ENCODE measurements around the gene A4GALT. TPM values are rescaled to one million over a fixed set of nuclear protein-coding genes. Genes with fewer than 3 reads are reported as not detected.

The A4GALT gene
- total and polyA plus RNA-seq, 2 of the 13 experiments (the other 11 are each of a cell fraction or from before 2014, with no cell fraction given): 0.09 to 1.1 TPM

DNA sequence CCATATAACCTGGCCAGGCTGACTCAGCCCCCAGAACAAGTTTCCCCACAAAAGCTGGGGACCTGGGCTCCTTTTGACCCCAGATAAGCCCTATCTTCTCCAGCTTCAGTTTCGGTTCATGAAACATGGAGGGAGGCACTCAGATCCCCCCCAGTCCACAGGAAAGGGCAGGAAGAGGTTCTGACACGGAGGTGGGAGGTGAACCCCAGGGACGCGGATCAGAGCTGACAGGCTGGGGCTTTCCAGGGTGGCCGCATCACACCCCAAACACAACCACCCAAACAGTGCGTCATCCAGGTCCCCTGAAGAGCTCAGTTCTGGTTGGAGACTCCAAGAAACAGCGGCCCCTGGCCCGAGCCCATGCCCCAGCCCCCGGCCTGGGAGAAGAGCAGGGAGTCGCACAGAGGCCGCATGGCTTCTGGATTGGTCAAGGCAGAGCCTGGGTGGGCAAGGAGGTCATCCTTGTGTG, 44.3 kb upstream of the A4GALT start:
- Histone ChIP-seq H3K27ac (ENCODE audit: extremely low read length, insufficient read depth, low read length) (no peak overlapping the region), H3K9me3 (ENCODE audit: low read length) (no peaks in the 10 kb centered on the region), H4K20me1 (ENCODE audit: insufficient read depth, low read length) (no peaks in the 10 kb centered on the region), H3K4me1 (ENCODE audit: insufficient read depth, low read length) (peaks cover 44% of the 10 kb centered on the region), H3K4me2 (ENCODE audit: low read depth, low read length) (peak overlapping the region; percentile 64), H2AFZ (ENCODE audit: low read length) (peak overlapping the region; percentile 25), H3K4me3 (replicated peaks in 1 of 3; ENCODE audit: insufficient read depth in 1 of 3, low read depth in 2 of 3, low read length in 3 of 3) (peak overlapping the region; percentile 13 to 63 (median 21); a peak in 5 of 6 replicates), H3K79me2 (ENCODE audit: insufficient read depth, low read length) (no peaks in the 10 kb centered on the region), H3K27me3 (ENCODE audit: control insufficient read depth in 1 of 2, insufficient read depth in 2 of 2, low read length in 2 of 2) (peaks cover 2 to 16% of the 10 kb centered on the region in 2 experiments; a peak in 3 of 5 replicates), H3K9ac (ENCODE audit: insufficient read depth, low read depth, low read length) (peak overlapping the region; percentile 39; the same call in 1 of the 2 replicates), H3K36me3 (replicated peaks in 1 of 2; ENCODE audit: control insufficient read depth in 1 of 2, insufficient read depth in 2 of 2, low read length in 2 of 2) (no peaks in the 10 kb centered on the region)
- in situ Hi-C loops (cut with HindIII; ENCODE audit: extremely low pct_ligation_motif_present, low pct_unique_long_range_greater_than_20kb): no loop called here
- intact Hi-C loops (cut with micrococcal nuclease; ENCODE audit: unreplicated experiment): no loop called here
- ATAC-seq: no peak; the same call in none of the 3 replicates
- no peak for FAIRE-seq
- BruUV-seq (replicated peaks): no TSS peak
- WGBS (ENCODE audit: low lambda C conversion rate): 14% methylated on average over 7 of the region's 11 CpGs
- POLR2A ChIA-PET: interaction anchor here (0.9 kb wide), 1 partner anchor 150 kb away, joined by 4 read pairs; the partner anchor contains the start of gene POLDIP3
- no peak for DNase-seq (ENCODE audit: low spot score)
- CTCF ChIA-PET (ENCODE audit: low intra/inter-chr PET ratio, low total read pairs): no interaction called here
- TF ChIP-seq HIVEP1 (CRISPR knock-in tag; IDR thresholded peaks at IDR 0.05) (no peak), MIER2 (CRISPR knock-in tag; IDR thresholded peaks at IDR 0.05) (no peak), ZNF883 (CRISPR knock-in tag; IDR thresholded peaks at IDR 0.05; ENCODE audit: not compliant biosample characterization) (peak; percentile 46), SRF (IDR thresholded peaks at IDR 0.05; ENCODE audit: low read depth, low read length) (no peak), ZNF274 (CRISPR knock-in tag; IDR thresholded peaks at IDR 0.05) (0 out of 2 replicates have a peak, but pooled peaks have one; percentile 36), ERF (CRISPR knock-in tag; IDR thresholded peaks at IDR 0.05) (no peak), NKX3-1 (CRISPR knock-in tag; IDR thresholded peaks at IDR 0.05) (no peak), ZNF589 (CRISPR knock-in tag; conservative IDR thresholded peaks at IDR 0.05) (no peak)
- TF ChIP-seq, protein P1, sequence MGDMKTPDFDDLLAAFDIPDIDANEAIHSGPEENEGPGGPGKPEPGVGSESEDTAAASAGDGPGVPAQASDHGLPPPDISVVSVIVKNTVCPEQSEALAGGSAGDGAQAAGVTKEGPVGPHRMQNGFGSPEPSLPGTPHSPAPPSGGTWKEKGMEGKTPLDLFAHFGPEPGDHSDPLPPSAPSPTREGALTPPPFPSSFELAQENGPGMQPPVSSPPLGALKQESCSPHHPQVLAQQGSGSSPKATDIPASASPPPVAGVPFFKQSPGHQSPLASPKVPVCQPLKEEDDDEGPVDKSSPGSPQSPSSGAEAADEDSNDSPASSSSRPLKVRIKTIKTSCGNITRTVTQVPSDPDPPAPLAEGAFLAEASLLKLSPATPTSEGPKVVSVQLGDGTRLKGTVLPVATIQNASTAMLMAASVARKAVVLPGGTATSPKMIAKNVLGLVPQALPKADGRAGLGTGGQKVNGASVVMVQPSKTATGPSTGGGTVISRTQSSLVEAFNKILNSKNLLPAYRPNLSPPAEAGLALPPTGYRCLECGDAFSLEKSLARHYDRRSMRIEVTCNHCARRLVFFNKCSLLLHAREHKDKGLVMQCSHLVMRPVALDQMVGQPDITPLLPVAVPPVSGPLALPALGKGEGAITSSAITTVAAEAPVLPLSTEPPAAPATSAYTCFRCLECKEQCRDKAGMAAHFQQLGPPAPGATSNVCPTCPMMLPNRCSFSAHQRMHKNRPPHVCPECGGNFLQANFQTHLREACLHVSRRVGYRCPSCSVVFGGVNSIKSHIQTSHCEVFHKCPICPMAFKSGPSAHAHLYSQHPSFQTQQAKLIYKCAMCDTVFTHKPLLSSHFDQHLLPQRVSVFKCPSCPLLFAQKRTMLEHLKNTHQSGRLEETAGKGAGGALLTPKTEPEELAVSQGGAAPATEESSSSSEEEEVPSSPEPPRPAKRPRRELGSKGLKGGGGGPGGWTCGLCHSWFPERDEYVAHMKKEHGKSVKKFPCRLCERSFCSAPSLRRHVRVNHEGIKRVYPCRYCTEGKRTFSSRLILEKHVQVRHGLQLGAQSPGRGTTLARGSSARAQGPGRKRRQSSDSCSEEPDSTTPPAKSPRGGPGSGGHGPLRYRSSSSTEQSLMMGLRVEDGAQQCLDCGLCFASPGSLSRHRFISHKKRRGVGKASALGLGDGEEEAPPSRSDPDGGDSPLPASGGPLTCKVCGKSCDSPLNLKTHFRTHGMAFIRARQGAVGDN (CRISPR knock-in tag; IDR thresholded peaks at IDR 0.05): peak; percentile 63
- TF ChIP-seq, protein P2, sequence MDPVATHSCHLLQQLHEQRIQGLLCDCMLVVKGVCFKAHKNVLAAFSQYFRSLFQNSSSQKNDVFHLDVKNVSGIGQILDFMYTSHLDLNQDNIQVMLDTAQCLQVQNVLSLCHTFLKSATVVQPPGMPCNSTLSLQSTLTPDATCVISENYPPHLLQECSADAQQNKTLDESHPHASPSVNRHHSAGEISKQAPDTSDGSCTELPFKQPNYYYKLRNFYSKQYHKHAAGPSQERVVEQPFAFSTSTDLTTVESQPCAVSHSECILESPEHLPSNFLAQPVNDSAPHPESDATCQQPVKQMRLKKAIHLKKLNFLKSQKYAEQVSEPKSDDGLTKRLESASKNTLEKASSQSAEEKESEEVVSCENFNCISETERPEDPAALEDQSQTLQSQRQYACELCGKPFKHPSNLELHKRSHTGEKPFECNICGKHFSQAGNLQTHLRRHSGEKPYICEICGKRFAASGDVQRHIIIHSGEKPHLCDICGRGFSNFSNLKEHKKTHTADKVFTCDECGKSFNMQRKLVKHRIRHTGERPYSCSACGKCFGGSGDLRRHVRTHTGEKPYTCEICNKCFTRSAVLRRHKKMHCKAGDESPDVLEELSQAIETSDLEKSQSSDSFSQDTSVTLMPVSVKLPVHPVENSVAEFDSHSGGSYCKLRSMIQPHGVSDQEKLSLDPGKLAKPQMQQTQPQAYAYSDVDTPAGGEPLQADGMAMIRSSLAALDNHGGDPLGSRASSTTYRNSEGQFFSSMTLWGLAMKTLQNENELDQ (CRISPR knock-in tag; IDR thresholded peaks at IDR 0.05; ENCODE audit: borderline replicate concordance): no peak

Data from HepG2 (cell line).